Natural killer cell (primary cell): ENCODE results near the gene CD109. TPM values are rescaled to one million over a fixed set of nuclear protein-coding genes. Genes with fewer than 3 reads are reported as not detected.

Experiments
- ATAC-seq, 3 donors: fragments of 150-1000 bp in 2 of 3; fragments of 200-7000 bp in 1 of 3; cut with Tn5 transposase; 1 replicate in 1 of 3; 2 replicates in 2 of 3; pipeline ENCODE4 v1.10.0; 2021; ENCODE audit warnings: mild to moderate bottlenecking in 2 of 3, moderate library complexity in 2 of 3
- DNase-seq, 2 donors: peaks; one replicate each; pipeline versions ENCODE4 v3.0.0 to v3.0.0-alpha.2; 2013 to 2021; ENCODE audit warnings: mixed read lengths in 1 of 2
- H3K27ac ChIP-seq: one replicate; pipeline ENCODE4 v1.5.1; 2013; ENCODE audit warnings: mild to moderate bottlenecking, low read length
- H3K27me3 ChIP-seq: one replicate; pipeline ENCODE4 v1.6.1; 2013; ENCODE audit warnings: low read length; ENCODE audit not compliant: control insufficient read depth, insufficient read depth
- H3K36me3 ChIP-seq: one replicate; pipeline ENCODE4 v1.6.1; 2013; ENCODE audit warnings: low read length; ENCODE audit not compliant: control insufficient read depth, insufficient read depth
- H3K4me1 ChIP-seq: one replicate; pipeline ENCODE4 v1.6.1; 2013; ENCODE audit warnings: low read length; ENCODE audit not compliant: control insufficient read depth, insufficient read depth
- H3K4me3 ChIP-seq: one replicate; pipeline ENCODE4 v1.5.1; 2013; ENCODE audit warnings: low read length
- H3K9me3 ChIP-seq: one replicate; pipeline ENCODE4 v1.6.1; 2013; ENCODE audit warnings: low read length; ENCODE audit not compliant: control insufficient read depth, insufficient read depth
- H3K27ac Mint-ChIP-seq, 2 donors: one replicate each; pipeline ENCODE4 v1.8.0; 2022; ENCODE audit warnings: mild to moderate bottlenecking in 2 of 2, mixed read lengths in 2 of 2, moderate library complexity in 1 of 2
- H3K27me3 Mint-ChIP-seq, 2 donors: one replicate each; pipeline ENCODE4 v1.8.0; 2022; ENCODE audit warnings: low read depth in 2 of 2, mixed read lengths in 2 of 2
- H3K36me3 Mint-ChIP-seq: one replicate; pipeline ENCODE4 v1.8.0; 2022; ENCODE audit warnings: mixed read lengths
- H3K4me1 Mint-ChIP-seq, 2 donors: one replicate each; pipeline ENCODE4 v1.8.0; 2022; ENCODE audit warnings: mixed read lengths in 2 of 2
- H3K4me3 Mint-ChIP-seq: one replicate; pipeline ENCODE4 v1.8.0; 2022; ENCODE audit warnings: mild to moderate bottlenecking, moderate library complexity, mixed read lengths
- H3K9me3 Mint-ChIP-seq, 2 donors: one replicate each; pipeline ENCODE4 v1.8.0; 2022; ENCODE audit warnings: mixed read lengths in 2 of 2
- WGBS: methylation state at CpG from one replicate; pipeline ENCODE4 v1.1.7; 2013; ENCODE audit warnings: missing lambda C conversion rate; ENCODE audit not compliant: insufficient coverage; 5-methylcytosine and 5-hydroxymethylcytosine counted together
- intact Hi-C: fragments of 100-400 bp; cut with micrococcal nuclease; formaldehyde crosslinking; loops from one replicate; pipeline ENCODE4 v1.14.2; 2022
- total RNA-seq, 4 donors: library from RNA; stranded (reverse); fragments of 120-200 nt in 1 of 4; gene quantifications; one replicate each; pipeline versions ENCODE4 v1.2.3 to v1.2.4, GENCODE V29; 2013 to 2022
- TF ChIP-seq, protein P1 (sequence below): fragments of 200-600 bp; IDR thresholded peaks from one replicate; pipeline ENCODE4 v1.8.0; 2022; ENCODE audit warnings: antibody characterized with exemption

The CD109 gene
- total RNA-seq, 3 donors from 2014 or later (not counting 1 experiment from before 2014, with no cell fraction given) = 0.24 to 0.88 (median 0.83) TPM

- Mint-ChIP-seq H3K27me3 (no peaks in the 10 kb centered on the region), H3K27ac (peak overlapping the region; percentile 80 to 84), H3K4me1 (peaks cover 42 to 45% of the 10 kb centered on the region in 2 donors), H3K9me3 (no peaks in the 10 kb centered on the region), H3K4me3 (peak overlapping the region; percentile 58), H3K36me3 (no peaks in the 10 kb centered on the region)
- H3K9me3 ChIP-seq = no peaks in the 10 kb centered on the region
- WGBS = 88% methylated on average over 1 of the region's 2 CpGs
- H3K4me1 ChIP-seq = peaks cover 16% of the 10 kb centered on the region
- intact Hi-C loops = no loop called here
- TF ChIP-seq, protein P1, sequence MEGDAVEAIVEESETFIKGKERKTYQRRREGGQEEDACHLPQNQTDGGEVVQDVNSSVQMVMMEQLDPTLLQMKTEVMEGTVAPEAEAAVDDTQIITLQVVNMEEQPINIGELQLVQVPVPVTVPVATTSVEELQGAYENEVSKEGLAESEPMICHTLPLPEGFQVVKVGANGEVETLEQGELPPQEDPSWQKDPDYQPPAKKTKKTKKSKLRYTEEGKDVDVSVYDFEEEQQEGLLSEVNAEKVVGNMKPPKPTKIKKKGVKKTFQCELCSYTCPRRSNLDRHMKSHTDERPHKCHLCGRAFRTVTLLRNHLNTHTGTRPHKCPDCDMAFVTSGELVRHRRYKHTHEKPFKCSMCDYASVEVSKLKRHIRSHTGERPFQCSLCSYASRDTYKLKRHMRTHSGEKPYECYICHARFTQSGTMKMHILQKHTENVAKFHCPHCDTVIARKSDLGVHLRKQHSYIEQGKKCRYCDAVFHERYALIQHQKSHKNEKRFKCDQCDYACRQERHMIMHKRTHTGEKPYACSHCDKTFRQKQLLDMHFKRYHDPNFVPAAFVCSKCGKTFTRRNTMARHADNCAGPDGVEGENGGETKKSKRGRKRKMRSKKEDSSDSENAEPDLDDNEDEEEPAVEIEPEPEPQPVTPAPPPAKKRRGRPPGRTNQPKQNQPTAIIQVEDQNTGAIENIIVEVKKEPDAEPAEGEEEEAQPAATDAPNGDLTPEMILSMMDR = no peak
- H3K4me3 ChIP-seq = no peak overlapping the region
- DNase-seq = no peak
- H3K27ac ChIP-seq = peak overlapping the region; percentile 52
- no peaks in the 10 kb centered on the region for H3K27me3 ChIP-seq
- H3K36me3 ChIP-seq = no peaks in the 10 kb centered on the region
- no peak for ATAC-seq
Observed at GRCh38 chr6:73656531-73657145, 39.4 kb upstream of the CD109 start.

DNA sequence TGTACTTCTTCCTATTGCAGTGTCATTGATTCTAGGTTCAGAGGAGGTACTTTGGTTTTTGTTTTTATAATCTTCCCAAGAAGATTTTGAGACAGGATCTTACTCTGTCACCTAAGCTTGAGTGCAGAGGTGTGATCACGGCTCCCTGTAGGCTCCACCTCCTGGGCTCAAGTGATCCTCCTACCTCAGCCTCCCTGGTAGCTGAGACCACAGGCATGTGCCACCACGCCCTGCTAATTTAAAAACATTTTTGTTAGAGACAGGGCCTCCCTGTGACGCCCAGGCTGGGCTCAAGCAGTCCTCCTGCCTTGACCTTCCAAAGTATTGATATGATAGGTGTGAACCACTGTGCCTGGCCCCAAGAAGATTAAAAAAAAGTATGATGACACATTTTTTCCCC lies 38.8 kb upstream of the CD109 start:
- Histone ChIP-seq H3K36me3 (no peaks in the 10 kb centered on the region), H3K27ac (peak overlapping the region; percentile 52), H3K4me3 (no peak overlapping the region), H3K4me1 (peaks cover 16% of the 10 kb centered on the region), H3K9me3 (no peaks in the 10 kb centered on the region), H3K27me3 (no peaks in the 10 kb centered on the region)
- DNase-seq (peak; percentile 25 to 52), ATAC-seq (peak; percentile 12 to 26 (median 14))
- Mint-ChIP-seq H3K27ac (peak overlapping the region; percentile 80 to 84), H3K4me1 (peaks cover 42 to 45% of the 10 kb centered on the region in 2 donors), H3K4me3 (peak overlapping the region; percentile 58), H3K27me3 (no peaks in the 10 kb centered on the region), H3K9me3 (no peaks in the 10 kb centered on the region), H3K36me3 (no peaks in the 10 kb centered on the region)
- TF ChIP-seq, protein P1 = no peak
- intact Hi-C loops = no loop called here
- WGBS = 44% methylated on average over 3 of the region's 3 CpGs

GRCh38 chr6:73664701-73665100 lies 31.3 kb upstream of the CD109 start:
- Mint-ChIP-seq H3K36me3 (no peaks in the 10 kb centered on the region), H3K27ac (no peak overlapping the region), H3K9me3 (no peaks in the 10 kb centered on the region), H3K4me3 (no peak overlapping the region), H3K27me3 (peaks cover 6 to 39% of the 10 kb centered on the region in 2 donors), H3K4me1 (no peaks in the 10 kb centered on the region)
- DNase-seq (no peak), ATAC-seq (no peak)
- TF ChIP-seq, protein P1 = no peak
- intact Hi-C loops = no loop called here
- H3K27me3 ChIP-seq = peaks cover 2% of the 10 kb centered on the region
- H3K4me3 ChIP-seq = no peak overlapping the region
- no peak overlapping the region for H3K27ac ChIP-seq
- no peaks in the 10 kb centered on the region for H3K9me3 ChIP-seq
- H3K36me3 ChIP-seq = no peaks in the 10 kb centered on the region
- no peaks in the 10 kb centered on the region for H3K4me1 ChIP-seq
- no CpG with 5 or more reads among the region's 2 CpGs for WGBS
